ENCODE results near the gene SPATA7. TPM values are rescaled to one million over a fixed set of nuclear protein-coding genes. Genes with fewer than 3 reads are reported as not detected.

SPATA7 gene
- total and polyA plus RNA-seq, 2 experiments from 2014 or later: 16.5 to 17.8 TPM

- no peak for TF ChIP-seq ZNF462 (CRISPR knock-in tag; IDR thresholded peaks at IDR 0.05)
- TF ChIP-seq EZH2 (IDR thresholded peaks at IDR 0.05; ENCODE audit: low read depth, unreplicated experiment): no peak
- TF ChIP-seq STAT1 (IDR thresholded peaks at IDR 0.05; ENCODE audit: unreplicated experiment): no peak
- no peak for TF ChIP-seq POLR2AphosphoS5 (IDR thresholded peaks at IDR 0.05; ENCODE audit: low read depth)
These were observed 88.3 kb downstream of the SPATA7 start (continued) for GRCh38 chr14:88473791-88474190.

GRCh38 chr14:88476214-88476774, 90.8 kb downstream of the SPATA7 start:
- Histone ChIP-seq H3K27ac (ENCODE audit: low read depth) (no peak overlapping the region), H2AFZ (no peak overlapping the region), H3K4me1 (ENCODE audit: insufficient read depth) (peaks cover 7% of the 10 kb centered on the region; the same call in 1 of the 2 replicates), H3K9me2 (ENCODE audit: insufficient read depth) (no peaks in the 10 kb centered on the region), H3K27me3 (ENCODE audit: insufficient read depth) (no peaks in the 10 kb centered on the region), H4K20me1 (replicated peaks; ENCODE audit: insufficient read depth) (no peaks in the 10 kb centered on the region), H3K4me3 (no peak overlapping the region), H3K79me2 (replicated peaks; ENCODE audit: insufficient read depth) (no peaks in the 10 kb centered on the region), H3K4me2 (no peak overlapping the region), H3K36me3 (ENCODE audit: insufficient read depth) (no peaks in the 10 kb centered on the region), H3F3A (replicated peaks; ENCODE audit: low read depth) (no peaks in the 10 kb centered on the region)
- peak overlapping the region; percentile 27; the same call in 1 of the 2 replicates for H3K27ac Mint-ChIP-seq
- DNase-seq (ENCODE audit: low spot score) (no peak), ATAC-seq (no peak)
- no peak overlapping the region for H3K4me3 Mint-ChIP-seq
- H3K4me1 Mint-ChIP-seq: peaks cover 7% of the 10 kb centered on the region
- H3K27me3 Mint-ChIP-seq (ENCODE audit: insufficient read depth, low read depth, poor library complexity): peaks cover 2% of the 10 kb centered on the region
- H3K9me3 Mint-ChIP-seq: no peaks in the 10 kb centered on the region
- peaks cover 24% of the 10 kb centered on the region for H3K36me3 Mint-ChIP-seq (ENCODE audit: low read depth)
- no peak for TF ChIP-seq ZNF462 (CRISPR knock-in tag; IDR thresholded peaks at IDR 0.05)
- no peak for TF ChIP-seq EZH2 (IDR thresholded peaks at IDR 0.05; ENCODE audit: low read depth, unreplicated experiment)
- TF ChIP-seq CREB1 (CRISPR knock-in tag; IDR thresholded peaks at IDR 0.05; ENCODE audit: low read depth): no peak
- TF ChIP-seq CTCF (conservative IDR thresholded peaks at IDR 0.05; ENCODE audit: low read depth in 2 of 2): no peak

Measured in GM23338 (cell line).